H7 (cell line): ENCODE data around the gene GPR18. TPM values are rescaled to one million over a fixed set of nuclear protein-coding genes. Genes with fewer than 3 reads are reported as not detected.

Source experiments
- DNase-seq: peaks from one replicate; pipeline ENCODE4 v3.0.0; 2012
- H3K27me3 ChIP-seq: 2 replicates; pipeline ENCODE4 v1.6.0; 2011; ENCODE audit warnings: mild to moderate bottlenecking, low read length; ENCODE audit not compliant: control insufficient read depth, insufficient read depth
- H3K36me3 ChIP-seq: replicated peaks from 2 replicates; pipeline ENCODE4 v1.5.1; 2011; ENCODE audit warnings: low read length; ENCODE audit not compliant: control insufficient read depth, insufficient read depth
- H3K4me3 ChIP-seq: 2 replicates; pipeline ENCODE4 v1.5.1; 2011; ENCODE audit warnings: low read depth, mild to moderate bottlenecking, control low read depth, low read length, moderate library complexity; ENCODE audit not compliant: insufficient read depth
- total RNA-seq: library from RNA; depleted of rRNA; stranded (reverse); fragments of >200 nt; shearing (Covaris generic); gene quantifications from 2 replicates; pipeline ENCODE4 v1.2.3, GENCODE V29; 2014

GPR18 gene
- total RNA-seq, 1 experiment from 2014 or later: 0.10 TPM

DNA sequence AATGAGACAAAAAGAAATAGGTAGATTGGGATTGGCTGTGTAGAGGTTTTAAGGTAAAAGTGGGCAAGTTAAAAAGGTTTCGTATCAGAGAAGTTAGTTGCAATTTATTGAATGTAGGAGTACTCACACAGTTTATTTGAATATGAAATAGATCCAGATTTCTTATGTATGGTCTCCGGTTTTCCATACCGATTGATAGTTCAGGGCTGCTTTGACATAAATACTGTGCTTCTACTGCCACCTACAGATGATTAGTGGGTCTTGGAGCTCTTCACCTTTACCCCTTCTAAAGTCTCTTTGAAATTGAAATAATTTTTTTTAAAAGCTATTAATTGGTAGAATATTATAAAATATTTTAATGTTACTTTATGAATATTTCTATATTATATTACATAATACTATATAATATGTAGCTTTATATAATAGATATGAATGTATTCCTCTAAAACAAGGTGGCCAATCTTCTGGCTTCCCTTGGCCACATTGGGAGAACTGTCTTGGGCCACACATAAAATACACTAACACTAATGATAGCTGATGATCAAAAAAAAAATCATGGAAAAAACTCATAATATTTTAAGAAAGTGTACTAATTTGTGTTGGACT lies 7.7 kb upstream of the GPR18 start:
- peak; percentile 25 for DNase-seq
- Histone ChIP-seq H3K4me3 (no peak overlapping the region), H3K27me3 (no peaks in the 10 kb centered on the region), H3K36me3 (no peaks in the 10 kb centered on the region)

DNA sequence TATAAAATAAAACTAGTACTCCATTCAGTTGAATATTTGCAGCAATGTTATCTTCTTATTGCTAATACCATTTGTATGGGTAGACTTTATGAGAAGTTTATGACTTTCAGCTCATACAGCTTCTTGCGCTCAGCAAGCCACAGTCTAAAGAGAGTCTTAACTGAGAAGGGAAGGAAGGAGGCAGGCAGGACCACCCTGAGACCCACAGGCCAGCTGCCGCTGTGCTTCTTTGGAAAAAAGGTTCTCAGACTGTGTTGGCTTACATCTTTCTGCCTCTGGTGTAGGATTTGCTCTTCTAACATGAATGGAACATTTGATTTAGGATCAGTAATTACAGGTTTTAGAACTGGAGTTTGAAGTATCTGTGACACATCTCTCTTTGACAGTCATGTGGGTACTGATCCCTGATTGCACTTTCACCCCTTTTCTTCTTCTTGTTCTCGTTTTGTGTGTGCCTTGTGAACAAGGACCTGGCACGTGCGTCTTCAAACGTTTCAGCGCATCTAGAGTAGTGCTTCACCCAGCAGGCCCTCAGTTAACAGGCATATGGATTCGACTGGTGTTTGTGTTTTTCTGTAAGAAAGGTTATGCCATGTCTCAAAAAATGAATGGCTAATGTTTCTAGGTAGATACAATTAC lies 7.1 kb upstream of the GPR18 start:
- Histone ChIP-seq H3K4me3 (no peak overlapping the region), H3K36me3 (no peaks in the 10 kb centered on the region), H3K27me3 (no peaks in the 10 kb centered on the region)
- no peak for DNase-seq

DNA sequence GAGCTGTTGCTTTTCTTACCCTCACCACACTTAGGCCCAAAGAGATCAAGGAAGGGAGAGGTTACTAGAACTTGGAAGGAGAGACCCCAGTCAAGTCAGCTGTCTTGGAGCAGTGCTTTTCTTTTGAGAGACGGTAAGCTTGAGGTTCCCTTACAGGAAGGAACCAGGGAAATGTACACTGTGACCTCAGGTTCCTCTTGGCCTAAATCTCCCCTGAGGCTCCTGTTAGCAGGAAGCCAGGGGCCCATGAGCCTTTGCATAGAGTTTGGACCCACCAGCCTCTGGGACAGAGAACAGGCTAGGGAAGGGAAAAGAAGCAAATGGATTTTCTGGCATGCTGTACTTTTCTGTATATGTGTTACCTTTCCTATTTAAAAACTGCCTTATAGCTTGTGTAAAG lies 5.9 kb upstream of the GPR18 start:
- H3K27me3 ChIP-seq: no peaks in the 10 kb centered on the region
- DNase-seq: no peak
- no peaks in the 10 kb centered on the region for H3K36me3 ChIP-seq
- no peak overlapping the region for H3K4me3 ChIP-seq

DNA sequence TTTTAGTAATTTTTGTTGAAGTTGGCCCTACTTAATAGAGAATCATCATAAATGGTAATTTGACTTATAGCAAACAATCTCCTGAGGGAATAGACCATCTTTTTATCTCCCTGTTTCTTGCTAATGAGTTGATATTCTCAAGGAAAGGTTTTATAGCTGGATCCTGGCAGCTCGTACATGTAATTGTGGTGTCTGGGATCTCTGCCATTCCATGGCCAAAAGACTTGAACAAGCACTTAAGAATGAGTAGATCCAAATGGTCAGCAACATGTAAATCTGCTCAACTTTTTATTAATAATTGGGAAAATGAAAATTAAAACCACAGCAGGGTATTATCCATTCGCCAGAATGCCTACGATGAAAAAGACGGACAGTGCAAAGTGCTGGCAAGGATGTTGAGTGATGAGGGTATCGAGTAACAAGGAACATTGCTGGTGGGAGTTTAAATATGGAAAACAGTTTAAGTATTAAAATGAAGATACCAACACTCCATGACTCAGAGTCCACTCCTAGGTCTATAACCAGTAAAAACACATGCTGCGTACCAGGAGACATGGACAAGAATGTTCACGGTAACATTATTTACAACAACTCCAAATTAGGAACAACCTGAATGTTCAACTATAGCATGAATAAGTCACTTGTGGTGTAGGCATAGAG lies 5.1 kb upstream of the GPR18 start:
- Histone ChIP-seq H3K4me3 (no peak overlapping the region), H3K27me3 (no peaks in the 10 kb centered on the region), H3K36me3 (no peaks in the 10 kb centered on the region)
- DNase-seq: no peak

DNA sequence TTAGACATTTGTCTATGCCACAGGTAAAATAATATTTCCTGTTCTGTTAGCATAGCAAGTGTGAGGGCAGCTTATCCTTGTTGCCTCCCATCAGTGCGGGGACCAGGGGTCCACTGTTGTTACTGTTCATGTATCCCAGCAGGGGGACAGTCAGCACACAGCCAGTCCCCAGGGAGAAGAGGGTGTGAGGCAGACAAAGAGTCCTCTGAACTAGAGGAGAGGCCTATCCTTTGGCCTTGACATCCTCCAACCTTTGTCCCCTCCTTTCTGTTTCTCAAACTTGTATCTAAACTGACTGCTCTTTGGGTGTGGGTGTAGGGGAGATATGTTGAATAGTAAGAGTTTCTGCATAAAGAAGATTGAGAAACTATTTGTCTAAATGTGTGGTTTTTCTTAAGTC lies 2.9 kb upstream of the GPR18 start:
- Histone ChIP-seq H3K27me3 (no peaks in the 10 kb centered on the region), H3K36me3 (no peaks in the 10 kb centered on the region; the same call in 1 of the 2 replicates), H3K4me3 (no peak overlapping the region)
- no peak for DNase-seq

GRCh38 chr13:99260216-99260615 lies 2.0 kb upstream of the GPR18 start:
- no peaks in the 10 kb centered on the region; the same call in 1 of the 2 replicates for H3K36me3 ChIP-seq

GRCh38 chr13:99258946-99259345 lies 767 bp upstream of the GPR18 start:
- no peak for DNase-seq
- Histone ChIP-seq H3K36me3 (no peaks in the 10 kb centered on the region; the same call in 1 of the 2 replicates), H3K27me3 (no peaks in the 10 kb centered on the region), H3K4me3 (no peak overlapping the region)

More at GRCh38 chr13:99260216-99260615, 2.0 kb upstream of the GPR18 start:
- Histone ChIP-seq H3K4me3 (no peak overlapping the region), H3K27me3 (no peaks in the 10 kb centered on the region)
- DNase-seq: no peak

DNA sequence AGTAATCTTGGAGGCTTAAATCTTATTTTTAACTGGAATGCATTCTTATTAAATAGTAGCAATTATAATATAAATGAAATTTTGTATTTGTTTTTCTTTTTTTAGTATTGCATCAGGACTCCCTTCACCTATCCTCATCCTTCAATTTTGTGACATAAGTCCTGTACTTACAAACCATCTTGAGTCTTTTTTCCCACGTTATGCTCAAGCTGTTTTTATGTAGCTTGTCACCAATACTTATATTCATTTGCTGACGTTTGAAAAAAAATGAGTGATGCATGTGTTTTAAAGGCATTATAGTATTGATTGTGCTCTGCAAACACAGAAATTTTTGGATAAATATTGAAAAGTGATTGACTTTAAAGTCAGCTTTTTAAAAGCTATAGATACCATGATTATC lies 888 bp downstream of the GPR18 start:
- no peaks in the 10 kb centered on the region for H3K27me3 ChIP-seq
- no peaks in the 10 kb centered on the region; the same call in 1 of the 2 replicates for H3K36me3 ChIP-seq
- no peak for DNase-seq
- H3K4me3 ChIP-seq: no peak overlapping the region

DNA sequence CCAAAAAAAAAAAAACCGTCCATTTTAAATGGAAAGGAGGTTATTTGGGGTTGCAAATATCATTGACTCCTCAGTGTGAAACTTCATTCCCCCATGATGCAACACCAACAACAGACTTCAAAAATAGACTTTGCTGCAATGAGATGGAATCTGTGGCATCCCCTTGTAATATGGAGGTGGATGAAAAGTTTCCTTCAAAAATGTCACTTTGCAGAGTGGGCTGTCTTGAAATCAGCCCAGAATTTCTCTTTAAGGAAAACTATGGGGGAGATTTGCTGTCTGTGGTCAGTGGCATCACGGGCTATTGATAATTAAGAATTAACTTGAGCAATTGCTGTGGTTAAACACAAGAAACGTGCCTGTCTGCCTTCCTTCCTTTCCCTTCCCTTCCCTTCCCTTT lies 1.5 kb downstream of the GPR18 start:
- Histone ChIP-seq H3K36me3 (no peaks in the 10 kb centered on the region; the same call in 1 of the 2 replicates), H3K27me3 (no peaks in the 10 kb centered on the region), H3K4me3 (no peak overlapping the region)
- no peak for DNase-seq

DNA sequence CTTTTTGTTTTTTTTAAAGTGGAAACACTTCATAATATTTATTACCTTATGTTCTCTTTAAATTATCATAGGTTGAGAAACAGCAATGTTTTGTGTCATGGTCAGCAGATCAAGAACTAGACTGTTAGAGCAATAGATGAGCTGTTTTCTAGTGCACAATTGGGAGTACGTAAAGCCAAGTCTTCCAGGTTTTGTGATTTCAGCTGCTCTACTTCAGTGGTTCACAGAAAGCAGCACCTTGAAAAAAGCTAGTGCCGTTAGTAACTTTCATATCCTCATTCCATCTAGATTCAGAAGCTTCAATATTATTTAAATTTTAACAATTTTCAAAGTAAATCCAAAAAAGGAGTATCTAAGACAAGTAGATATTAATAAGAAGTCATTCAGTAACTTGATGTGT lies 1.9 kb downstream of the GPR18 start:
- H3K4me3 ChIP-seq: no peak overlapping the region
- H3K36me3 ChIP-seq: no peaks in the 10 kb centered on the region; the same call in 1 of the 2 replicates
- H3K27me3 ChIP-seq: no peaks in the 10 kb centered on the region
- no peak for DNase-seq

DNA sequence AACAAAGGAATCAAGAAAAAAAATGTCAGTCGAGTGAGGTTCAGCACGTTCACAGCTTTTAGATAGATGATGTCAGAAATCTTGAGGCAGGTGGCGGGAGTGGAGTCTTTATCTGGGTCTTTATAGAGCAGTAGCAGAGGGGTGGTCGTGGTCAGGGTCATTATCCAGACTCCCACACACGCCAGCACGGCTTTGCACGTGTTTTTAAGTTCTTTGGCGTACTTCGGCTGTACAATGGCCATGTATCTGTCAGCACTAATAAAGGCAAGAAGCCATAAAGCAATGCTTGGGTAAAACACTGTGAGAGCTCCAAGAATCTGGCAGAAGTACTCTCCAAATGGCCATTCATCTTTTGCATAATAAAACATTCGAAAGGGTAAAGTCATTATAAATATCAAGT lies 2.9 kb downstream of the GPR18 start:
- Histone ChIP-seq H3K36me3 (no peaks in the 10 kb centered on the region; the same call in 1 of the 2 replicates), H3K27me3 (no peaks in the 10 kb centered on the region), H3K4me3 (no peak overlapping the region)
- DNase-seq: no peak

- Histone ChIP-seq H3K27me3 (no peaks in the 10 kb centered on the region), H3K4me3 (no peak overlapping the region), H3K36me3 (no peaks in the 10 kb centered on the region; the same call in 1 of the 2 replicates)
- DNase-seq: no peak
Observed at GRCh38 chr13:99254830-99255229, 3.3 kb downstream of the GPR18 start.

GRCh38 chr13:99251921-99252320 lies 6.3 kb downstream of the GPR18 start:
- Histone ChIP-seq H3K36me3 (no peaks in the 10 kb centered on the region), H3K4me3 (no peak overlapping the region), H3K27me3 (no peaks in the 10 kb centered on the region)
- DNase-seq: no peak

DNA sequence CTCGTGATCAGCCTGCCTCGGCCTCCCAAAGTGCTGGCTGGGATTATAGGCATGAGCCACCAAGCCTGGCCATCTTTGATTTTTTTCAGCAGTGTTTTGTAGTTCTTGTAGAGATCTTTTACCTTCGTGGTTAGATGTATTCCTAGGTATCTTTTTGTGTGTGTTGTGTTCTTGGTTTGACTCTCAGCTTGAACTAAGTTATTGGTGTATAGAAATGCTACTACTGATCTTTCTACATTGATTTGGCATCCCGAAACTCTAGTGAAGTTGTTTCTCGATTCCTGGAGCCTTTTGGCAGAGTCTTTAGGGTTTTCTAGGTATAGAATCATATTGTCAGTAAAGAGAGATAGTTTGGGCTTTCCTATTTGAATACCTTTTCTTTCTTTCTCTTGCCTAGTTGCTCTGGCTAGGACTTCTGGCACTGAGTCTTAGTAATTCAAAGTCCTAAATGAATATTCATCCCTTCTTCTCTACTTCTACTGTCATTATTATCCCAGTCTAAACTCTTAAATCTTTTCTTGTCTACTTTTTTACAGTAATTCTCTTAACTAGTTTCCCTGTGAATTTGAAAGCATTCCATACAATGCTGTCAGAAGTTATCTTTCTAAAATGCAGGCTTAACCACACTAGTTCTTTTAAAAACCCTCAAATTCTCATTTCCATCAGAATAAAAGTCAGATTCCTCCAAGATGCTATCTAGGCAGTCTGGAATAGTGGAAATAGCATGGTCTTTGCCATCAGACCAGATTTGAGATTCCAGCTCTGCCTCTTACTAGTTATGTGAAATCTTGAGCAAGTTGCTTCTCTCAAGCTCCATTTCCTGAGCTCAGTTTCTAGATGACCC lies 7.0 kb downstream of the GPR18 start:
- DNase-seq: no peak
- H3K27me3 ChIP-seq: no peaks in the 10 kb centered on the region
- H3K36me3 ChIP-seq: no peaks in the 10 kb centered on the region; the same call in 1 of the 2 replicates
- H3K4me3 ChIP-seq: no peak overlapping the region
